GM12891 (cell line): ENCODE results near the gene SLC26A8.

Source experiments
- PAX5 ChIP-seq: IDR thresholded peaks from 2 replicates; pipeline ENCODE4 v1.6.1; 2011; ENCODE audit warnings: low read length, moderate library complexity, mild to moderate bottlenecking; ENCODE audit not compliant: insufficient read depth, severe bottlenecking
- POLR2A ChIP-seq: IDR thresholded peaks from 2 replicates; pipeline ENCODE4 v1.6.1; 2011; ENCODE audit warnings: low read depth, low read length, control low read depth
- POLR2AphosphoS5 ChIP-seq: IDR thresholded peaks from 2 replicates; pipeline ENCODE4 v1.6.1; 2011; ENCODE audit warnings: low read depth, low read length, control low read depth
- POU2F2 ChIP-seq: IDR thresholded peaks from 2 replicates; pipeline ENCODE4 v1.6.1; 2011; ENCODE audit warnings: low read depth, mild to moderate bottlenecking, control low read depth, low read length, moderate library complexity
- SPI1 ChIP-seq: IDR thresholded peaks from 2 replicates; pipeline ENCODE4 v1.6.1; 2011; ENCODE audit warnings: low read depth, low read length, control low read depth
- TAF1 ChIP-seq: IDR thresholded peaks from 2 replicates; pipeline ENCODE4 v1.6.1; 2011; ENCODE audit warnings: low read depth, low read length, control low read depth

DNA sequence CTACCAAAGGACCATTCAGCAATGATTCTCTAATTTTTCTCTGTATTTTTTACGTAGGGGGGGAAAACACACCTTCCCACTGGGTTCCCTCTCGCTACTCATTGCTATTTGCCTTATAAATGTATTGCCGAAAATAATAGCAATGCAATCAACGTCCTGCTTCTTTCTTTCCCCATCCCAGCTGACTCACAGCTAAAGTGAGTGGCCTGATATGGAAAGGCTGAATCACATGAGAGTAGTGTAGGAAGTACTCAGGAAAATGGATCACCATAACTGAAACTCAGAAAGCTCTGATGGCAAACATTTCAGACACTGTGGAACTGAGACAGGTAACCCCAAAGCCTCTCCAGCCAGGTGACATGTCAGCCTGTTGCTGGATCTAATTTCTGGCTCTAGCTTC lies 54.3 kb downstream of the SLC26A8 start:
- TF ChIP-seq POLR2A (no peak), POLR2AphosphoS5 (no peak), TAF1 (no peak), POU2F2 (no peak), SPI1 (no peak), PAX5 (no peak)
